PC-9 (cell line): Measurements from ENCODE around the gene GPX5. TPM values are rescaled to one million over a fixed set of nuclear protein-coding genes. Genes with fewer than 3 reads are reported as not detected.

Experiments
- Bru-seq: library from RNA; stranded (reverse); fragments of 400-500 nt; gene quantifications from one replicate; lab custom pipeline; 2021; lab: Mats Ljungman, UMichigan
- BruChase-seq, 2 experiments: library from RNA; stranded (reverse); fragments of 400-500 nt; gene quantifications; one replicate each; lab custom pipeline; 2021; lab: Mats Ljungman, UMichigan
- BruUV-seq: library from RNA; stranded (reverse); fragments of 400-500 nt; replicated peaks from 2 replicates; lab custom pipeline; 2021; lab: Mats Ljungman, UMichigan
- CTCF ChIA-PET: fragments of 300-600 bp; sonication (Branson Sonifier 250); formaldehyde crosslinking; loops from one replicate; lab custom pipeline; 2022; ENCODE audit warnings: antibody characterized with exemption; lab: Charles Lee
- POLR2A ChIA-PET: fragments of 300-600 bp; sonication (Branson Sonifier 250); formaldehyde crosslinking; loops from one replicate; lab custom pipeline; 2022; ENCODE audit warnings: antibody characterized with exemption; ENCODE audit not compliant: unreplicated experiment; lab: Charles Lee
- DNase-seq, 2 experiments: peaks; one replicate each; pipeline versions ENCODE4 v3.0.0 to v3.0.0-alpha.2; 2015 to 2022; ENCODE audit warnings: mixed read lengths in 1 of 2
- H2AFZ ChIP-seq: fragments of 200-600 bp; sonication (generic); 2 replicates; pipeline ENCODE4 v1.8.1; 2017; ENCODE audit warnings: antibody characterized with exemption
- H3F3A ChIP-seq: fragments of 200-600 bp; sonication (generic); 2 replicates; pipeline ENCODE4 v1.8.1; 2017; ENCODE audit warnings: antibody characterized with exemption, mild to moderate bottlenecking, low read depth; ENCODE audit not compliant: insufficient read depth
- H3K27ac ChIP-seq: fragments of 200-600 bp; sonication (generic); 2 replicates; pipeline ENCODE4 v1.6.1; 2016; ENCODE audit warnings: mixed run types
- H3K27me3 ChIP-seq: fragments of 200-600 bp; sonication (generic); 2 replicates; pipeline ENCODE4 v1.6.1; 2016; ENCODE audit warnings: low read depth, mixed run types; ENCODE audit not compliant: insufficient read depth
- H3K36me3 ChIP-seq: fragments of 200-600 bp; sonication (generic); 2 replicates; pipeline ENCODE4 v1.6.1; 2016; ENCODE audit warnings: low read depth, mixed run types
- H3K4me1 ChIP-seq: fragments of 200-600 bp; sonication (generic); replicated peaks from 2 replicates; pipeline ENCODE4 v1.6.1; 2016; ENCODE audit warnings: mixed run types; ENCODE audit not compliant: insufficient read depth
- H3K4me2 ChIP-seq: fragments of 200-600 bp; sonication (generic); 2 replicates; pipeline ENCODE4 v1.6.1; 2017; ENCODE audit warnings: mixed run types
- H3K4me3 ChIP-seq: fragments of 200-600 bp; sonication (generic); 2 replicates; pipeline ENCODE4 v1.6.1; 2016; ENCODE audit warnings: mixed run types
- H3K79me2 ChIP-seq: fragments of 200-600 bp; sonication (generic); 2 replicates; pipeline ENCODE4 v1.6.1; 2017; ENCODE audit warnings: low read depth, mixed run types
- H3K9me2 ChIP-seq: fragments of 200-600 bp; sonication (generic); 2 replicates; pipeline ENCODE4 v1.8.1; 2017; ENCODE audit warnings: mild to moderate bottlenecking; ENCODE audit not compliant: insufficient read depth
- H3K9me3 ChIP-seq: fragments of 200-600 bp; sonication (generic); 2 replicates; pipeline ENCODE4 v1.8.1; 2016; ENCODE audit warnings: low read depth; ENCODE audit not compliant: insufficient read depth
- H4K20me1 ChIP-seq: fragments of 200-600 bp; sonication (generic); 2 replicates; pipeline ENCODE4 v1.8.1; 2017; ENCODE audit not compliant: insufficient read depth
- EZH2 ChIP-seq: fragments of 200-600 bp; sonication (generic); IDR thresholded peaks from 2 replicates; pipeline ENCODE4 v1.8.0; 2017; ENCODE audit warnings: antibody characterized with exemption, low read depth
- intact Hi-C: fragments of 100-400 bp; cut with micrococcal nuclease; formaldehyde crosslinking; loops from one replicate; pipeline ENCODE4 v1.10.0; 2022; ENCODE audit not compliant: unreplicated experiment
- long read RNA-seq: library from polyadenylated mRNA; stranded (forward); transcript quantifications from one replicate; pipeline ENCODE4 v2.0.0, GENCODE V29; 2022
- total RNA-seq: library from RNA; stranded (reverse); gene quantifications from 2 replicates; pipeline ENCODE4 v1.2.3, GENCODE V29; 2021
- TF ChIP-seq, protein P1 (sequence below): fragments of 200-600 bp; sonication (generic); conservative IDR thresholded peaks from 2 replicates; pipeline ENCODE4 v1.6.1; 2017; ENCODE audit warnings: mixed run types, antibody characterized with exemption, mild to moderate bottlenecking, moderate library complexity

GPX5 gene
- not detected in 2 replicates for total RNA-seq
- not detected for Bru-seq, nascent RNA
- BruChase-seq, experiment 1, labeled RNA remaining after a 2-hour chase: percentile 12 among the genes with signal in this experiment
- BruChase-seq, experiment 2, labeled RNA remaining after a 6-hour chase: percentile 8 among the genes with signal in this experiment
- long read RNA-seq: 0 reads

DNA sequence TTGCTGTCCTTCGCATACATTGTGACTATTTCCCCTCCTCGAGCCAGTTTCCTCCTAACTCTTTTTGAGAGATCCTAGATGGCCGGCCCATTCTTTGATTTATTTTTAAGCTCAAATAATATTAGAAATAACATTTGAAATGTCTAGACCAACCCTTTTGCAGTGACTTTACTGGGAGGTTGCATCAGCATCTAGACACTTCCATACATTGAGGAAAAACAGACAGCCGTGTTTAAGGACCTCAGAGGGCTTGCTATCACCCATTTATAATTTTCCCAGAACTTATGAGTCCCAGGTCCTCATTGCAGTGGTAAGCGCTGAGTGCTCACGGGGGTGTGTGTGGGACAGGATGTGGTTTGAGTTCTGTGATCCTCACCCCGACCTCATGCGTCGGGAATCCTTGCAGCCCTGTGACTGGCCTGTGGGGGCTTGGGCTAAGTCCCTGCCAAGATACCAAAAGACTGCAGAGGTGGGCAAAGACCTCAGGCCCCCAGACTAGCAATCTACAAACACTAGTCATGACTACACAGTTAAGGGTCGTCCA lies at the start of gene GPX5:
Gene GPX5 (plus strand): TSS at position 386 of the 544 bp plus-strand sequence. CDS start 133 bp downstream, at position 519.
- H3K79me2 ChIP-seq: no peaks in the 10 kb centered on the region
- no peaks in the 10 kb centered on the region for H3K36me3 ChIP-seq
- POLR2A ChIA-PET: no interaction called here
- H3K27ac ChIP-seq: no peak within 1 kb of the TSS
- TF ChIP-seq EZH2: no peak
- TF ChIP-seq, protein P1, sequence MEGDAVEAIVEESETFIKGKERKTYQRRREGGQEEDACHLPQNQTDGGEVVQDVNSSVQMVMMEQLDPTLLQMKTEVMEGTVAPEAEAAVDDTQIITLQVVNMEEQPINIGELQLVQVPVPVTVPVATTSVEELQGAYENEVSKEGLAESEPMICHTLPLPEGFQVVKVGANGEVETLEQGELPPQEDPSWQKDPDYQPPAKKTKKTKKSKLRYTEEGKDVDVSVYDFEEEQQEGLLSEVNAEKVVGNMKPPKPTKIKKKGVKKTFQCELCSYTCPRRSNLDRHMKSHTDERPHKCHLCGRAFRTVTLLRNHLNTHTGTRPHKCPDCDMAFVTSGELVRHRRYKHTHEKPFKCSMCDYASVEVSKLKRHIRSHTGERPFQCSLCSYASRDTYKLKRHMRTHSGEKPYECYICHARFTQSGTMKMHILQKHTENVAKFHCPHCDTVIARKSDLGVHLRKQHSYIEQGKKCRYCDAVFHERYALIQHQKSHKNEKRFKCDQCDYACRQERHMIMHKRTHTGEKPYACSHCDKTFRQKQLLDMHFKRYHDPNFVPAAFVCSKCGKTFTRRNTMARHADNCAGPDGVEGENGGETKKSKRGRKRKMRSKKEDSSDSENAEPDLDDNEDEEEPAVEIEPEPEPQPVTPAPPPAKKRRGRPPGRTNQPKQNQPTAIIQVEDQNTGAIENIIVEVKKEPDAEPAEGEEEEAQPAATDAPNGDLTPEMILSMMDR: no peak
- H3K4me2 ChIP-seq: no peak within 1 kb of the TSS
- H2AFZ ChIP-seq: no peak within 1 kb of the TSS
- H3K4me3 ChIP-seq: no peak within 1 kb of the TSS
- CTCF ChIA-PET: no interaction called here
- no peaks in the 10 kb centered on the region; the same call in 1 of the 2 replicates for H3K9me3 ChIP-seq
- no peak for DNase-seq
- no peaks in the 10 kb centered on the region for H3K9me2 ChIP-seq
- H3K4me1 ChIP-seq: no peaks in the 10 kb centered on the region
- no TSS peak for BruUV-seq
- no peaks in the 10 kb centered on the region for H4K20me1 ChIP-seq
- intact Hi-C loops: no loop called here
- H3K27me3 ChIP-seq: peaks cover 25% of the 10 kb centered on the region; the same call in 1 of the 2 replicates
- no peaks in the 10 kb centered on the region for H3F3A ChIP-seq

DNA sequence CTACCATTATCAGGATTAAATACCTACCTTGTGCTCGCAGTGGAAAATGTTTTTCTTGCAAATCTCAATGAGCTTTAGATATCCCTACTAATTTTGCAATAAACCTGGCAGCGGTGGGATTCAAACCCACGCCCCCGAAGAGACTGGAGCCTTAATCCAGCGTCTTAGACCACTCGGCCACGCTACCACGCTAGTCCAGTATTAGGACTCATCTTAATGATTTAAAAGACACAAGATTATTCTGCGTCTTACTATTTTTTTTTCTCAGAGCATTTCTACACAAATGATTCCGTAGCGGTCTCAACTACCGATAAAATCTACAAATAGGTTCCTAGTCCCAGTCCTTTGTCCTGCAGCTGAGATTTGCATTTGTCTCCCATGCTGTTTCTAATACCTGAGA lies 47.2 kb upstream of the GPX5 start:
- BruUV-seq: no TSS peak
- ChIA-PET POLR2A (no interaction called here), CTCF (no interaction called here)
- H3K27ac ChIP-seq: no peak overlapping the region
- intact Hi-C loops: no loop called here
- no peaks in the 10 kb centered on the region for H4K20me1 ChIP-seq
- H3K79me2 ChIP-seq: no peaks in the 10 kb centered on the region
- H3K4me3 ChIP-seq: no peak overlapping the region
- no peak for DNase-seq
- no peaks in the 10 kb centered on the region for H3K4me1 ChIP-seq
- TF ChIP-seq, protein P1: no peak
- TF ChIP-seq EZH2: no peak
- H3K27me3 ChIP-seq: peaks cover 12% of the 10 kb centered on the region; the same call in 1 of the 2 replicates
- H3K36me3 ChIP-seq: no peaks in the 10 kb centered on the region
- peaks cover 10% of the 10 kb centered on the region; the same call in 1 of the 2 replicates for H3F3A ChIP-seq
- H3K4me2 ChIP-seq: no peak overlapping the region
- H3K9me3 ChIP-seq: no peaks in the 10 kb centered on the region
- H2AFZ ChIP-seq: no peak overlapping the region
- peaks cover 4% of the 10 kb centered on the region; the same call in 1 of the 2 replicates for H3K9me2 ChIP-seq

DNA sequence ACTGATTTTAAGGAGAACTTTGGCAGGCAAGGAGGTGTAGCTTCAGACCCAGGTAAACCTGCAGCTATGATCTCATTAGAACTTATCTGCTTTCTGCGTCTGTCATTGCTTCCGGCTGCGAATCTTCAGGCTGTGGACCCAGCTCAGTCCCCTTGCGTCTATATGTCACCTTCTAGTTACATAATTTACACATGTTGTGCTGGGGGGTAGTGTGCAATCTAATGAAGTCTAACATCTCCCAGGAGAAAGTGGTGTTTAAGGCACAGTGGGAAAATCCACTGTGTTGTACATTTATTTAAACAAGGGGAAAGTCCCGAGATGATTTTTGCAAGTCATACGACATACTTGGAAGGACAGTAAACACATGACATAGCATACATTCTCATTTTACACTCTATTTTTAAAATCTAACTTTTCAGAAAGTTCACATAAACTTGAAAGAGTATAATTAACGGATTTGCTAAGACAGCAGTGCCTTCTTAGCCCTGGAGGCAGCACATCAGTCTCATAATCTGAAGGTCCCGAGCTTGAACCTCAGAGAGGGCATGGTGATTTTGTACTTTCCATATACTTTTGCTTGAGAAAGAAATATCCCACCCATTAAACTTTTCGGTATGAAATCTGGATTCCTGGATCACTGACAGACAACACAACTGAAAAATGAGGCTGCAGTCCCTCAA lies 45.3 kb upstream of the GPX5 start:
- Histone ChIP-seq H3F3A (0 out of 2 replicates have a peak, but pooled peaks cover 3% of the 10 kb centered on the region), H3K4me2 (no peak overlapping the region), H3K9me2 (peaks cover 4% of the 10 kb centered on the region), H4K20me1 (no peaks in the 10 kb centered on the region), H3K4me1 (no peaks in the 10 kb centered on the region), H3K79me2 (no peaks in the 10 kb centered on the region), H3K9me3 (no peaks in the 10 kb centered on the region), H2AFZ (no peak overlapping the region), H3K36me3 (no peaks in the 10 kb centered on the region), H3K4me3 (no peak overlapping the region), H3K27ac (no peak overlapping the region), H3K27me3 (peaks cover 12% of the 10 kb centered on the region; the same call in 1 of the 2 replicates)
- CTCF ChIA-PET: no interaction called here
- no TSS peak for BruUV-seq
- POLR2A ChIA-PET: no interaction called here
- DNase-seq: no peak
- TF ChIP-seq EZH2: no peak
- TF ChIP-seq, protein P1: no peak
- intact Hi-C loops: no loop called here
